HG02840 (cell line): ENCODE measurements around the gene ALG12.
"Not testable (repeated sequence)": the region's sequence is repeated elsewhere in the genome, so short reads cannot be mapped to it uniquely, and the experiment has no call there.

Experiments used
- ATAC-seq: cut with Tn5 transposase; IDR thresholded peaks from one replicate; pipeline ENCODE4 v1.9.1; 2021; ENCODE audit warnings: mild to moderate bottlenecking, moderate library complexity, moderate number of reproducible peaks; ENCODE audit not compliant: unreplicated experiment, low FRiP score

Gene ALG12

DNA sequence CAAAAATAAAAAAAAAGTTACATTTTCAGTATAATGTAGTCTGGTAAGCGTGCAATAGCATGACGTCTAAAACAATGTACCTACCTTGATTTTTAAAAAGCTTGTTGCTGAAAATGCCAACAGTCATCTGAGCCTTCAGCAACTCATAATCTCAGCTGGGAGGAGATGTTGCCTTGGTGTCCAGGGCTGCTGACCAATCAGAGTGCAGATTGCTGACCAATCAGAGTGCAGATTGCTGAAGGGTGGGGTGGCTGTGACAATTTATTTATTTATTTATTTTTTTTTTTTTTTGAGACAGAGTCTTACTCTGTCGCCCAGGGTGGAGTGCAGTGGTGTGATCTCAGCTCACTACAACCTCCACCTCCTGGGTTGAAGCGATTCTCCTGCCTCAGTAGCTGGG lies 46.8 kb downstream of the ALG12 start:
- ATAC-seq = no peak

DNA sequence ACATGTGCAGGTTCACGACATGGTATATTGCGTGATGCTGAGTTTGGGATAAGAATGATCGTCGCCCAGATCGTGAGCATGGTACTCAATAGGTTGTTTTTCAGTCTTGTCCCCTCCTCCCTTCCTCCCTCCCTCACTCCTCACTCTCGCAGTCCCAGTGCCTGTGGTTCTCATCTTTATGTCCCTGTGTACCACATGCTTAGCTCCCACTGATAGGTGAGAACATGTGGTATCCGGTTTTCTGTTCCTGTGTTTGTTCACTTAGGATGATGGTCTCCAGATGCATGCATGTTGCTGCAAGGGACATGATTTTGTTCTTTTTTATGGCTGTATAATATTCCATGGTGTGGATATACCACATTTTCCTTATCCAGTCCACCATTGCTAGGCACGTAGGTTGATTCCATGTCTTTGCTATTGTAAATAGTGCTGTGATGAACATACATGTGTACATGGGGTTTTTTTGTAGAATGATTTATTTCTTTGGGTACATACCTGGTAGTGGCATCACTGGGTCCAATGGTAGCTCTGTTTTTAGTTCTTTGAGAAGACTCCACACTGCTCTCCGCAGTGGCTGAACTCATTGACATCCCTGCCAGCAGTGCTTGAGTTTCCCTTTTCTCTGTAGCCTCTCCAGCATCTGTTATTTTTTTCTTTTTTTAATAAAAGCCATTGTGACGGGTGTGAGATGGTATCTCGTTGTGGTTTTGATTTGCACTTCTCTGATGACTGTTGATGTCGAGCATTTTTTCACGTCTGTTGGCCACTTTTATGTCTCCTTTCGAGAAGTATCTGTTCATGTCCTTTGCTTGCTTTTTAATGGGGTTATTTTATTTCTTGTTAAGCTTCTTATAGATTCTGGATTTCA lies 48.2 kb downstream of the ALG12 start:
- no peak for ATAC-seq

DNA sequence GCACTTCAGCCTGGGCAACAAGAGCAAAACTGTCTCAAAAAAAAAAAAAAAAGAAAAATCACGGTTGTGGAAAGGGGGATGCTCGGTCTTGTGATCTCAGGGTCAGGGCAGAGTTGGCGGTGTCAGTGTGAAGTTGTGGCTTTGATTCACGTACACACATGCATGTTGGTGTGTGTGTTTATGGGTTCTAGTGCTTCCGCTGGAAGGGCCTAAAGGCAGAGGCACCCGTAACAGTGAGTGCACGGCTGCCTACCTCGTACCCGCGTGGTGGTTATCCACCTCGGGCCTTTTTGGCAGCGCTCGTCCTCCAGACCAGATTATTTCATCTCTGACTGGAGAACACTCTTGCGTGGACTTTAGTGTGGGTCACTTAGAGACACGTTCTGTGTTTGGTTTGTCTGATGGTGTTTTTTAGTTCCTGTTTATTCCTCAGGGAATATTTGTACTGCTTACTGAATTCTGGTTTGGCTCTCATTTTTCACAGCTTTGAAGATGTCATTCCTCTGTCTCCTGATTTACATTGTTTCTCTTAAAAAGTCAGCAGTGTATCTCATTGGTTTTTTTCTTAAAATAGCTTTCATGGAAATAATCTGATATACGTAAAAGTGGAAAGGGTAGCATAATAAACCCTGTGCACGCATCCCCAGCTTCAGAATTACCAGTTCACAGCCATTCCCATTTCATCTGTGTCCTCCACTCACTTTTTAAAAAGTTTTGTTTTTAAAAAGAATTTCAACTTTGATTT lies 49.0 kb downstream of the ALG12 start:
- ATAC-seq = no peak

DNA sequence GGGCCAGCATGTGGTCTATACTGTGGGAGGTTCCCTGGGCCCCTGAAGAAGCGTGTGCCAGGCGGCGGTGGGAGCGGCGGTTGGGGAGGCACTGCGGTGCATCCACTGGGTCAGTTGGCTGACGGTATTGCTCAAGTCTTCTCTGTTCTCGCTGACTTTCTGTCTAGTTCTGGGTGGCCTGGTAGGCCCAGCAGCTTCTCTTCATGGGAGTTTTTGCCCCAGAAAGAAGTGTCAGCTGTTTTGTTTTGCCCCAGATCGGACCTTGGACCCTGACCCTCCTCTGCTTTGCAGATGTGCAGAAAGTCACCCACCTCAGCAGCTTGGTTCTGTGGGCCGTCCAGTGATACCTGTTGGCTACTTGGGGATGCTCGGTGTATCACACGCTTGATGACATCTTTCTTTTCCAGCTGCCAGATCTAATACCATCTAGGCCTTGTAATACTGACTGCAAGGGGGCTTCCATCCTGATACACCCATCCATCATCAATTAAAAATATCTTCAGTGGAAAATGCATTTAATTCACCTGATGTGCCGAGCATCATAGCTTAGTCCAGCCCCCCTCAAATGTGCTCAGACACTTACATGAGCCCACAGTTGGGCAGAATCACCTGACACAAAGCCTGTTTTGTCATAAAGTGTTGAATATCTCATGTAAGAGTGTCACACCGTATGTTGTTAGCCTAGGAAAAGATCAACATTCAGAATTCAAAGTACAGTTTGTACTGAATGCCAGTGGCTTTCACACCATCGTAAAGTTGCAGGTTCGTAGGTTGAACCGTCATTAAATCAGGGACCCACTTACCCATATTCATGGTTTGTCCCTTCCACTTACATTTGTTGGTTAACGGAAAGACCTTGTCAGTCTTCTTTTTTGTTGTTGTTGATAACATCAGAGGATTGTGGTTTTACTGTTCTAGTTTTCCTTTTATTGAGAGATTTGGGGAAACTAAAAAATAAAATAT lies 50.7 kb downstream of the ALG12 start:
- ATAC-seq = no peak

DNA sequence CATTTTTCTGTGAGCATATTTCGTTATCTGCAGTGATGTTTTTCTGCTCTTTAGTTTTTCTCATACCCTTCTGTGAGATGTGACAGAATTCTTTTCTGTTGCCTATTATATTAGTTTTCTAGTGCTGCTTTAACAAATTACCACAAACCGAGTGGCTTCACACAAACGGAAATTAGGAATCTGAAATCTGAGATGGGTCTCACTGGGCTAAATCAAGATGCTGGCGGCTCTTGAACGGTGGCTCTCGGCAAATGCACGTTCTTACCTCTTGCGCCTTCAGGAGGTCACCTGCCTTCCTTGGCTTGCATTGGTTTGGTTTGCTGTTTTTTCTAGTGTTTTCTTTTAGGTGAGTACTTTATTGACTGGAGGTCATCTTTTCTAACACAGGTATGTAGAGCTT lies 51.6 kb downstream of the ALG12 start:
- ATAC-seq = no peak

DNA sequence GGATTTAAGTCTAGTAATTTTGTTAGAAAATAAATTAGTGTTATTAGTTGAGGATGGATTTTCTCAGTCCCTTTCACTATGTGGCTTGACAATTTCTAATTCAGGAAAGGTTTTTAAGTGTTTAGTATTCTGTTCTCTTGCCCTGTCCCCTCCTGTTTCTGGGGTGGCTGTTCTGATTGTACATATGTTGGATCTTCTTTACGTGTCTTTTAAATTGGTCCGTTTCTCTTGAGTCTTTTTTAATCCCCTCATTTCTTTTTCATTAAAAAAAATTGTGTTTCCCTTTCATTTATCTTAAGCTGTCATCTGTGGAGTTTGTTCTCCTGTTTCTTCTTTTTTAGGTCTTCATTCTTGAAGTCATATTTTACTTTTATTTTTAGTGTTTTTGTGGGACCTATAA lies 52.1 kb downstream of the ALG12 start:
- no peak for ATAC-seq

DNA sequence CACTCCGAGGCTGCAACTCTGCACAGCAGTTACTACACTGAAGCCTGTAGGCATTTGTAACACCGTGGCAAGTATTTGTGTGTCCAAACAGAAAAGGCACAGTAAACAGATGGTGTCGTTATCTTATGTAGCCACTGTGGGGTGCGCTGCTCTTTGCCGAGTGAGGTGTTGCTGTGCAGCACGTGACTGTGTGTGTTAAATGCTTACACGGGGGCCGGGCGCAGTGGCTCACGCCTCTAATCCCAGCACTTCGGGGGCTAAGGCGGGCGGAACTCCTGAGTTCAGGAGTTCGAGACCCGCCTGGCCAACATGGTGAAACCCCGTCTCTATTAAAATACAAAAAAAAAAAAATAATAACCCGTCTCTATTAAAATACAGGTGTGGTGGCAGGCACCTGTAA lies 53.1 kb downstream of the ALG12 start:
- ATAC-seq = no peak

DNA sequence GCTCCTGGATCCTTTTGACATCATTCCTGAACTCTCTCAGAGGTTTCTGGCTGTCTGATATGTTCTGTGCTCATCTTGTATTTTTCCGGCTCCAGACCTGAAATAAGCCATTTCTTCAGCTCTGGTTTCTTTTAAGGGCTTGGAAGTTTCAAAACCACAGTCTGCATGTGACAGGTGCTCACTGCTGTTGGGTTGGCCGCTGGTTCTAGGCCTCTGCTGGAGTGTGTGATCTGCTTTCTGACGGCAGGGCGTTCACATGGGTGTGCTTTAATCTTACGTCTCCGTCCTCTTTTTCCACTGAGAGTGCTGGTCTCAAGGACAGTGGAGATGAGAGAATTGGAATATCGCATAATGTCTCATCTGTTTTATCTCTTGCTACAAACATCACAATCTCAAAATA lies 54.3 kb downstream of the ALG12 start:
- no peak for ATAC-seq

DNA sequence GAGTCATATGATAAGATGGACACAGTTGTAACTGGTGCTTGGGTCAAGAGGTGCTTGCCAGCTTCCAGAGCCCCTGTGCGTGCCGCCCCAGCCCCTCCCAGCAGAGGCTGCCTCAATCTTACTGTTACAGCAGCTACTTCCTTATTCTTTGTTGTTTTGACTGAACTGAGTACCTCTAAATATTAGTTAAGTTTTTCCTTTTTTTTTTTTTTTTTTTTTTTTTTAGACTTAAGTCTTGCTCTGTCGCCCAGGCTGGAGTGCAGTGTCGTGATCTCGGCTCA lies 55.8 kb downstream of the ALG12 start:
- ATAC-seq = no peak

DNA sequence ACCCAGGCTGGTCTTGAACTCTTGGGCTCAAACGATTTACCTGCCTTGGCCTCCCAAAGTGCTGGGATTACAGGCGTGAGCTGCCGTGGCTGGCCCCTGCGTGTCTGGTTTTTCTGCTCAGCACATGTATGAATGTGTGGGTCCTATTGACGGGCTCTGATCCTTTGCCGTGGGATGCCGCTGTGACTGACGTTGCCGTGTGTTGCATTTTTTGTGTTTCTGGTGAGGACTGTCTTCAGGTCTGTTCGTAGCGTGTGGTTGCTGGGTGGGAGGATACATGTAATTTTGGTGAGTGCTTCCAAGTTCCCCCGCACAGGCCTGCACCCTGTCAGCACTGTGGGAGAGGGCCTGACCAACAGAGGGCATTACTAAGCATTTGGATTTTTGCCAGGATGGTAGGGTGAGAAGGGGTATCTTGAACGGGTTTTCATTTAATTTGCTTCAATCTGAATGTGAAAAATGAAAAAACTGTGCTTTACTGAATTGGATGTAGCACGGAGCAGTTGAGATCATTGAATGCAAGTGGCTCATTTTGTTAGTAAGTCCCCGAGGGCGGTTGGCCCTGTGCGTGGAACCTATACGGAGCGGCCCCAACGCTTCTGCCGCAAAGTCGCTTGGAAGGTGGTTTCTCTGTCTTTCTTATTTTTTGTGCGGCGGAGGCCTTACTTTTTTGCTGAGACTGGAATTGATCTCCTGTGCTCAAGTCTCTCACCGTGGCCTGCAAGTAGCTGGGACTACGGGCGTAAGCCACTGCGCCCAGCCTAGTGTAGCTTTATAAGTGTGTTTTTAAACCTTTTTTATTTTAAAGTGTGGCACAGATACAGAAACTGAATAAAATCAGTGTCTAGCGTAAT lies 56.4 kb downstream of the ALG12 start:
- ATAC-seq = no peak

DNA sequence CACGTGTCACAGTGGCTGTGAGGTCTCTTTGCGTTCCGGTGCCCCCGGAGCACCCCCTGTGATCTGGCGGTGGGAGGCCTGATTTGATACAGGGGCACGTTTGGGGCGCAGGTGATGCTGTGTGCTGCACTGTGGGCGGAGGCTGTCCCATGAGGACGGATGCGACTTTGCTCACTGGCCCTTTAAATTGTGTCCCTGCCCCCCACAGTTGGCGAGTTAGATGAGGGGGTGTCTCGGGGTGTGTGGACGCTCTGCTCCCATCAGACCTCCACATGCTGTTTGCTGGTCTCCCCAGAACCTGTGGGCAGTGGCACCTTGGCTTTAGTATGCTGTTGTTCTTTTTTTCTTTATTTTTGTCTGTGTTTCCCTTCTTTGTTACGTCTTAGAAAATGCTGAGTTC lies 59.4 kb downstream of the ALG12 start:
- ATAC-seq = no peak

DNA sequence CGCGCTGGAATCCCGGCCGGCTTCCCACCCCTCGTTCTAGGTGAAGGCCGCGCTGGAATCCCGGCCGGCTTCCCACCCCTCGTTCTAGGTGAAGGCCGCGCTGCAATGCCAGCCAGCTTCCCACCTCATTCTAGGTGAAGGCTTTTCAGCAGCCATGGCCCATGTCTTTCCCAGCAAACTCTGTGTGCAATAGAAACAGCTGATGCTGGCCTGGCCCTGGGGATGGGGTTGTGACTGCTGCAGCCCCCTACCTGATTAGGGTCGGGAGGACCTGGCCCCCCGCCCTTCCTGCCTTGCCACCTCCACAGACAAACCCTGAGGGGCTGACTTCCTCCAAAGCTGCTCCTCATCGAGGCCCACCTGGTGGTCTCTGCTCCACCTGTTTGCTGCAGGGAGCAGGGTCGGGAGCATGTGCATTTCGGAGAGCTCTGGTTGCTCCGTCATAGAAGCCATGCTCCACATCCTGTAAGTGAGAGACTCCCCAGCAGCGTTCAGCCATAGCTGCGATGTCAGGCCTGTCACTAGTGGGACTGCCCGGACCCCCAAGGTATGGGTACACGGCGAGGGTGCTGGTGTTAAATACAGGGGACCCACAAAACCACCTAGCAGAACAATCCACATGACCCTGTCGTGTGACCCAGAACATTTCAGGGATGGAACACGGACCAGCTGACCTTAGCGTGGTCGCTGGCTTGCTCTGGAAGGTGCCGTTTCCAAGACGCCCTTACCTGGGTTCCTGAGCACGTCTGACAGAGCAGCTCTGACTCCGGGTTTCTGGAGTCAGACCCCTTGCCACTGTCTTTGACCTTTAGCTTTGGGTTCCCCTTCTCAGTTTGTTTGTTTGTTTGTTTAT lies 61.2 kb downstream of the ALG12 start:
- ATAC-seq = no peak

DNA sequence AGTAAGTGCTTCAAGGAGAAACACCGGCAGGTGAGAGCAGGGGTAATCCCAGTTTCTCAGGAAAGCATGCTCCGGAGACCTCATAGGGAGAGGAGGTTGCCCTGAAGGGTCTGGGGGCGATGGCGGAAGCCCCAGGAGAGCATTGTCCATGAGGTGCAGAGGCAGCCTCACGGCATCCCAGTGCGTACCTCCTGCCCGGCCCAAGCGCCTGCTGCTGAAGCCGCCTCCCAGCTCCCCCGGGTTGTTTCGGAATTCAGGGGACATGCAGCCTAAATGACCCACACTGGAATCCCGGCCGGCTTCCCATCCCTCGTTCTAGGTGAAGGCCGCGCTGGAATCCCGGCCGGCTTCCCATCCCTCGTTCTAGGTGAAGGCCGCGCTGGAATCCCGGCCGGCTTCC lies 61.9 kb downstream of the ALG12 start:
- no peak for ATAC-seq

DNA sequence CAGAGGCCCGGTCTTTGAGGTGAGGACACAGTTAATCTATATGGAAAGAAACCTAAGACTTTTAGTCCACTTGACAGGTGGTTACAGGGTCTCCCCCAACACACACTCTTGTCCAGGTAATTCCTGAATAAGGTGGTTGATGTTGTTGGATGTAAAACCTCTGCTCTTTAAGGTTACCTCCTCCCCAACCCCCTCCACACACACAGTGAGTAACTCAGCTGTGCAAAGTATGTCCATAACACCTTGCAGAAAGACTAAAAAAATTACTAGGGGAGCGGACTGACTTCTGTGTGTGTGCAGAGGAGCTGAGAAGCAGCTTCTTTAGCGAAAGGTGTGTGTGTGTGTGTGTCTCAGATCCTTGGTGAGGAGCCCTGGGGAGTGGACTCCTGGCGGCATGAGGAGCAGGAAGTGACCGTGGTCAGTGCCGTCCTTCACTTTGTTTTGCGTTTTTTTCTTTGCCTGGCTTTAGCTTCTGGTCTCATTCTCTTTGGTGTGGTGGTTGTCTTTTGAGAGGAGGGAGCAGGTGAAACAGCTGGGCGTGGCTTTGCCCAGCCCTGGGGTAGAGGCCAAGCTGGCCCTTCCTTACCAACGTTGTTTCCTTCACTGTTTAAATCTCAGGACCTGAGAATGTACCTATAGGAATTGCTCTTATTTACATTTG lies 62.9 kb downstream of the ALG12 start:
- no peak for ATAC-seq

DNA sequence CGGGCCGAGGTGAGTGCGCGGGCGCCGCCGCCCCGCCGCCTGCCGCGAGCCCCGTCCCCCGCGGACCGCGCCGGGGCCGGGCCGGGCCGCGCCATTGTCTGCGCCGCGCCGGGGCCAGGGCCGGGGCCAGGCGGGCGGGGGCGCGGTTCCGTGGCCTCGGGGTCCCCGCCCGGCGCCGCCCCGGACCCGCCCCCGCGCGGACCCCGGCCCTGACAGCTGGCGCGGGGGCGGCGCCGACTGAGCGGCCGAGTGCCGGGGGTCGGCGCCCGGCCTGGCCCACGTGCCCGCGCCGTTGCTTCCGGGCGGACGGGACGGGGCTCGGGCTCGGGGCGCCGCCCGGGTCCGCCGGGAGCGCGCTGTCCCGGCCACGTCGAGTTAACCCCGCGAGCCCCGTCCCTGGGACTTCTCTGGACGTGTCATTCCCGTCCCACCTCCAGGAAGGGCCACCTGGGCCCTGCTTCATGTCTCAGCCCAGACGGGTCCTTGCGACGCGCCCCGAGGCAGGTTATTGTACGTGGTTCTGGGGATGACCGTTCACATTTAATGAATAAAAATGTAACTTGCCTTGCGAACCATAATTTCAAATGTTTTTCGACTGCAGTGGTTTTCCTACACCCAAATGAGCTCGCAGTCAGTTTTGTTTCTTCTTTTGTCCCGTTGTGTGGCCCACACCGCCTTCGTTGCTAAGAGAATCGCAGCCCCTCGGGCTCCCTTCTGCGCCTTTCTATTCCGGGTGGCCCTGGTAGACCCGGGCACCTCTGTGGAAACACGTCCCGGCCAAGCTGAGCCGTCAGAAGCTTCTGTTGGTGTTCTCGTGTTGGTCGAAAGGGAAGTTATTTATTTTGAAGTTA lies 64.0 kb downstream of the ALG12 start:
- ATAC-seq = peak; percentile 23

DNA sequence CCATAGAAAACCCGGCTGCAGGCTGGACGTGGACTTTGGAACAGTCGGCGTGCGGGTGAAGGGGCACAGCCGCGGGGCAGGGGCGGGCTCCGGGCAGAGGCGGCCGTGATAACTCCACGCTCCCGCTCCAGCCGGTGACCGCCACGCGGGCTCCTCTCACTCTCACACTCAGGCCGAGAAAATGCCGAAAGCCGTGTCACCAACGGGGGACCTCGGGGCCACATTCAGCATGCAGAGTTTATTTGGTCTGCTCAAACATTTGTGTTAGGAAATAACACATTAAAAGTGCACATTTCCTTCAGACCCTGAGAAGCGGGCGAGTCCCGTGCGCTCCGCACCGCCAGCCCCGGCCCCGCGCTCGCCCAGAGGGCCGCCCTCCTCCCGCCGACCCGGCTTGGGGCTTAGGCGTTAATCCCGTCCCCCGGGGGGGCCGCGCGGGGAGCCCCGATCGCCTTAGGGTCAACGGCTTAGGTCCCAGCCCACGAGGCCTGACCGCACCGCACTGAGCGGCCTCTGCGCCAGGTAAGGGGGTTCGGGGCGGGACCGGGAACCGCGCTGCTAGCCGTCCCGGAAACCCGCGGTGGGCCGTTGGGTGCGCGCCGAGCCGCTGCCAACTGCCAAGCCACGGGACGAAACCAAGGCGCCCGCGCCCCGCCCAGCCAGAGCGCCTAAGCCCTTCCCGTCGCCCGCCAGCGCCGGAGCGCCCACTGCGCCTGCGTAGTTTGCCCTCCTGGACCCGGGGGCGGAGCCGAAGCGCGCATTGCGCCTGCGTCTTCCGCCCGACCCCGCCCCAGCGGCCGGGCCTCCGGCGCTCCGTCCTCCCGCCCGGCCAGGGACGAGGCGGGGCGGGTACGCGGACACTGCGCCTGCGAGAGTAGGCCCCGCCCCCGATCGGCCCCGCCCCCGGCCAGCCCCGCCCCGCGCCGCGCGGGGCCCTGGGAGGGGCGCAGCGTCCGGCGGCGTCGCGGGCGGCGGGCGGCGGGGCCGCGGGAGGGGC lies 65.0 kb downstream of the ALG12 start, which contains the start of gene ZBED4:
TSS of gene ZBED4 (plus strand) at position 947 of the 997 bp plus-strand sequence. CDS start 29,819 bp downstream, outside the sequence.
- ATAC-seq = peak; percentile 85

DNA sequence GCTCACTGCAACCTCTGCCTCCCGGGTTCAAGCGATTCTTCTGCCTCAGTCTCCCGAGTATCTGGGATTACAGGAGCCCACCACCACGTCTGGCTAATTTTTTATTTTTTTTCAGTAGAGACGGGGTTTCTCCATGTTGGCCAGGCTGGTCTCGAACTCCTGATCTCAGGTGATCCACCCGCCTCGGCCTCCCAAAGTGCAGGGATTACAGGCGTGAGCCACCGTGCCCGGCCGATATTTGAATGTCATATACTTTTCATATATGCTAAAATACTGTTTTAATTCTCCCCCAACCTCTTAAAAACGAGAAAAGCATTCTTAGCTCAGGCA lies 65.7 kb downstream of the ALG12 start:
- not testable (repeated sequence) for ATAC-seq
